Activated naive CD4-positive, alpha-beta T cell treated with anti-CD3 and anti-CD28 coated beads, Interleukin-2, amount 50 U/mL, for 72 hours (primary cell): ENCODE results near the gene WDR86. TPM values are rescaled to one million over a fixed set of nuclear protein-coding genes. Genes with fewer than 3 reads are reported as not detected.

Experiments
- ATAC-seq, 2 donors: fragments of 150-1000 bp; cut with Tn5 transposase; 2 replicates each; pipeline ENCODE4 v1.10.0; 2021; ENCODE audit warnings: mild to moderate bottlenecking in 2 of 2, moderate library complexity in 2 of 2
- DNase-seq, 2 donors: peaks; one replicate each; pipeline ENCODE4 v3.0.0; 2021 to 2022; ENCODE audit warnings: low spot score in 2 of 2
- H3K27ac Mint-ChIP-seq, 2 donors: one replicate each; pipeline ENCODE4 v1.8.0; 2022; ENCODE audit warnings: mild to moderate bottlenecking in 2 of 2, mixed read lengths in 2 of 2
- H3K36me3 Mint-ChIP-seq, 2 donors: one replicate each; pipeline ENCODE4 v1.8.0; 2022; ENCODE audit warnings: mixed read lengths in 2 of 2
- H3K9me3 Mint-ChIP-seq, 2 donors: one replicate each; pipeline ENCODE4 v1.8.0; 2022; ENCODE audit warnings: mixed read lengths in 2 of 2
- total RNA-seq, 2 donors: library from RNA; stranded (reverse); gene quantifications; one replicate each; pipeline ENCODE4 v1.2.3, GENCODE V29; 2022

The WDR86 gene
- total RNA-seq, 2 donors from 2014 or later = not detected

DNA sequence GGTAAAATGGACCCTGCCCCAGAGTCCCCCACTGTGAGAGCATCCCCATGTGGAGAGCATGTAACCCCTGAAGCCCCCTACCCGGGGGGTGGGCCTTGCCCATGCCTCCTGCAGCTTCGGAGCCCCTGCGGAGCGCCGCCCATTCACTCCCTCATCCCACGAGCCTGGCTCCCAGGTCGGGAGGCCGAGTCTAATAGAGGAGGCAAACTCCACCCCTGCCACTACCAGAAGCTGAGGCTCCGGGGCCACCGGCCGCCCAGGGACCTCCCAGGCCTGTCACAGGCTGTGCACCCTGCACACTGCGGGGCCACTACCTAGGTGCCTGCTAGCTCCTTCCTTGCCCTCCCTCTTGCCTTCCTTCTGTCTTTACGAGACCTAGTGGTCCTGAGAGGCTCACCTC, 17.4 kb downstream of the WDR86 start:
- no peaks in the 10 kb centered on the region for H3K36me3 Mint-ChIP-seq
- no peak for DNase-seq
- no peaks in the 10 kb centered on the region for H3K9me3 Mint-ChIP-seq
- ATAC-seq = no peak
- H3K27ac Mint-ChIP-seq = no peak overlapping the region

DNA sequence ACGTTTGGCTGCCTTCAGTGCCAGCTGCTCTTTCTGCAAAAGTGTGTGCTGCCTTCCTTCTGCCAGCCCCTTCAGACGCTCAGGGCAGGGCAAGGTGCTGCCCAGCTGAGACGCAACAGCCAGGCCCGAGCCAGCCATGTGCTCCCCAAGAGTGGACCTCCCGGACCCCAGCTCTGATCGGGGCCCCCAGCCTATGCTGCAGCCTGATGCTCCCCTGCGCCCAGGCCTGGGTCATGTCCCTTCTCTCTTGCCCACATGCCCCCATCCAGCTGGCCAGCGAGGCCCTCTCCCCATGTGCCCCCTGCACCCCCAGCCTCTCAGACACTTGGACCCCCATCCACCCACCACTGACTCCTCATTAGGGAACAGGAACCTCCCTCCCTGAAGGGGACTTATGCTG, 17.8 kb downstream of the WDR86 start:
- DNase-seq (no peak), ATAC-seq (no peak)
- Mint-ChIP-seq H3K9me3 (no peaks in the 10 kb centered on the region), H3K27ac (no peak overlapping the region), H3K36me3 (no peaks in the 10 kb centered on the region)

DNA sequence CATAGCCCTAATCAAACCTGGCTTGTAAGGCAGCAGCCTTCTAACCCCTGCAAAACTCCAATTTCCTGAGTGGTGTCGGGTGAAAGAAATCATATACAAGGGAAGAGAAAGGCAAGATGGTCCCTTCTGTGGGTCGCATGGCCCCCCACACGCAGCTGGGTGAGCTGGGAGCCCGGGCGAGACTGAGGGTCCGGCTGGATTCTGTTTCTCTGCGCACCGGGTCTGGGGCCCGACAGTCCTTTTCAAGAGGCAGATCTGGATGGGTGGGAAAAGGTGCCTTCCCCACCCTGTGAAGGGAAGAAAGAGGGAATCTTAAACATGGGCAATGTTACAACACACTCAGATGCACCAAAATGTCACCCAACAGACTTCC, 18.5 kb downstream of the WDR86 start:
- Mint-ChIP-seq H3K27ac (no peak overlapping the region), H3K9me3 (no peaks in the 10 kb centered on the region), H3K36me3 (no peaks in the 10 kb centered on the region)
- ATAC-seq (no peak), DNase-seq (no peak)

DNA sequence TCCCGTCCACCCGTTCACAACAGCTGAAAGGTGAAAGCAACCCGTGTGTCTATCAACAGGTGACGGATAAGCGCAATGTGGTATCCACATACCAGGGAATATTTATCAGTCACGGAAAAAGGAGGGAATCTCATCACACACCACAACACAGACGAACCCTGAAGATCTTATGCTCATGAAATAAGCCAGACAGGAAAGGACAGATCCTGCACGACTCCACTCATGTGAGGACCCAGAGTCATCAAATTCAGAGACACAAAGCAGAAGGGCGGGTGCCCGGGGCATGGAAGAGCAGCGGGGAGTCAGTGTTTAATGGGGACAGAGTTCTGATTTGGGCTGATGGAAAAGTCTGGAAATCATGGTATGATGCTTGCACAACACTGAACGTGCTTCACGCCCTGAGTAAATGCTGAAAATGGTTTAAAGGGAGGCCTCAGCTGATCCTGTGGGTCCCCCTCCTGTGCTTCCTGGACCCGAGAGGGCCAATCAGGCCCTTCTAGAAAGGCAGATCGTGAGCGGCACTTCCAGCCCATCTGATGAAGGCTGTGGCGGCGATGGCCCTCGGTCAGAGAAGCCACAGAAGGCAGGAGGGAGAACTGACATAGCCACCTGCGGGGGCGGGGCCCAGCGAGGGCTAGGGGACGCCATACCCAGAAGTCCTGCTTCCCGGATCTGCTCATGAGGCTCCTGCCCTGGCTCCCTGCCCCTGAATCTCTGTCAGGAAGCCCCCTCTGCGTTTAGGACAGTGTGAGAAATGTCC, 19.1 kb downstream of the WDR86 start:
- Mint-ChIP-seq H3K9me3 (no peaks in the 10 kb centered on the region), H3K36me3 (no peaks in the 10 kb centered on the region), H3K27ac (no peak overlapping the region)
- DNase-seq = no peak
- ATAC-seq = no peak

DNA sequence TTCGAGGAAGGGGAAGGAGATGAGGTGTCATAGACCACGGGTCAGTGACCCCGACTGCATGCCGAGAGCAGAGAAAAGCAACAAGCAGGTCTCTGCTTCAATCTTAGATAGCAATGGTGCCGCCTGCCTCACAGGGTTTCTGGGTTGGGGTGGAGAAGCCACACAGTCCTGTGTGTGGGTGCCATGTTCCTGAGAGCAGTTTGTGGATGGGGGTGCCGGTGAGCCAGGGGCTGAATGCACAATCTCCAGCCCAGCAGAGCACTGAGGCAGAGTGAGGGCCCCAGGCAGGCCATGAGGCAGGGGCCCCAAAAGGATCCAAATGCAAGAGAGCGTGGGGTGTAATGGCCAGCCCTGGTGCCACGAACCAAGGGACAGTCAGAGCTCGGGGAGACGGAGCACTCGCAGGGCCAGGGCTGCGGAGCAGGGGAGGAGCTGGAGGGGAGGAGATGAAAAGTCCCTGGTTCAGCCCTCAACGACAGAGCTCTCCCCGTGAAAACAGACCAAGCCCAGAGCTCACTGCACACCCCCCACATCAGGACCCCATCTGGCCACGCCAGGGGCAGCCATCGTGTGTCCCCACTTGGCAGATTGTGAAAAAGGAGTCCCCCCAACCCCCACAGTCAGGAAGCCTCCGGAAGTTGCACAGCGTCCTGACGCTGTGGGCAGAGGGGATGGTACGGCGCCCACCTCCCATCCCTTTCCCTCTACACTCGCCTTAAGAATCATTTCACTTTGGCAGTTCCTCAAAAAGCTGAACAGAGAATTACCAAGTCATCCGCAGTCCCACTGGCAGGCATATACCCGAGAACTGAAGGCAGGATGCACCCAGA, 19.9 kb downstream of the WDR86 start:
- Mint-ChIP-seq H3K27ac (peak overlapping the region in 1 of 2 donors; percentile 28), H3K36me3 (no peaks in the 10 kb centered on the region), H3K9me3 (no peaks in the 10 kb centered on the region)
- DNase-seq = no peak
- ATAC-seq = no peak

DNA sequence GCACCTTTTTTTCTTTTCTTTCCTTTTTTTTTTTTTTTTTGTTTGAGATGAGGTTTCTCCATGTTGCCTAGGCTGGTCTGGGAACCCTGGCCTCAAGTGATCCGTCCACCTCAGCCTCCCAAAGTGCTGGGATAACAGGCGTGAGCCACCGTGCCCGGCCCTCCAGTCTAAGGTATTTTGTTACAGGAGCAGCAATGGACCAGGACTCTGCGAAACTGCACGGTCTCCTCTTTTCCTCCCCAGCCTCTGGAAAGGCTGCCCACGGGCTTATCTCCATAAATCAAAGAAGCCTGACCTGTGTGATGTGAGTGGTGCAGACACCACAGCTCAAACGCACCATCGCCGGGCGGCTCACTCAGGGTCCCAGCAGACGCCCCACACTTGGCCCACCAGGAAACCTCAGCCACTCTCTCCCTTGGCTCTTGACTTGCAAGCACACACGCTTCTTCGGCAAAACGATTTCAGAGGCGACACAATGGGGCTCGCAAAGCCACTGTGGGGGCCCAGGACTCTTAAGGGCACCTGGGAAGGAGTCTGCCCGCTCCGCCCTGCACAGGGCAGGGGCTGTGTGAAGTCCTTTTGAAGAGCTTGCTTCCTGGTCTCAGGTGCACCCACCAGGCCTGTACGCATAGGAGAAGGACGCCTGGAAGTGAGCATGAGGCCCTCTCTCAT, 20.6 kb downstream of the WDR86 start:
- H3K9me3 Mint-ChIP-seq = no peaks in the 10 kb centered on the region
- H3K27ac Mint-ChIP-seq = peak overlapping the region in 1 of 2 donors; percentile 28
- no peak for DNase-seq
- no peak for ATAC-seq
- no peaks in the 10 kb centered on the region for H3K36me3 Mint-ChIP-seq

DNA sequence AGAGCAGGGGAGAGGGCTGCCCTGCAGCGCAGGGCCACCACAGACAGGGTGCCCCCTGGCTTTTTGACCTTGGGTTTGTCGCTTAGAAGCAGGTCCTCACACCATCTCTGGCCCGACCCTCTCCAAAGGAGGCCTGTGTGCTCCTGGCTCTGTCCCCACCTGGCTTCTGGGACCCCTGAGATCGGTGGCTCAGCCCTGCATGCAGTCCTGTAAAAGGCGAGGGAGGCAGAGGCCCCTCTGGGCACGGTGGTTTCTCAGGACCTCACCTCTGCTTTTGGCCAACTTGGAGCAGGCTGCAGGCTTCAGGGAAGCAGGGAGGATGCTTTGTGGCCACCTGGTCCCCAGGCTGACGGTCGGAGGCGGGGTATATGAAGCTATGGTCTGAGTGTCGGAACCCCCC, 21.4 kb downstream of the WDR86 start:
- H3K36me3 Mint-ChIP-seq = no peaks in the 10 kb centered on the region
- no peak for DNase-seq
- no peak for ATAC-seq
- H3K27ac Mint-ChIP-seq = no peak overlapping the region
- H3K9me3 Mint-ChIP-seq = no peaks in the 10 kb centered on the region

DNA sequence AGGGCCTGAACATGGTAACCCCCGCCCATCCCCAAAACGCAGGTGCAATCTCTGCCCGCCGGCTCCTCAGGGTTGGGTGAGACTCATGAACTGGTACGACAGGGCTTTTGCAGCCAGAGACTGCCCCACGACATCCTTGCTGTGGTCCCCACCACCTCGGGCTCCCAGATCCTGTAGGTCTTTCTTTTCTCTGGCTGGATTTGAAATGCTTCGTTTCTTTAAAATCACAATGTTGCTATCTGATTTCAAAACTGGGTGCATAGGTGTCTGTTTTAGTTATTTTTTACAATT, 21.9 kb downstream of the WDR86 start:
- no peaks in the 10 kb centered on the region for H3K36me3 Mint-ChIP-seq
- DNase-seq (no peak), ATAC-seq (no peak)
- no peaks in the 10 kb centered on the region for H3K9me3 Mint-ChIP-seq
- no peak overlapping the region for H3K27ac Mint-ChIP-seq

DNA sequence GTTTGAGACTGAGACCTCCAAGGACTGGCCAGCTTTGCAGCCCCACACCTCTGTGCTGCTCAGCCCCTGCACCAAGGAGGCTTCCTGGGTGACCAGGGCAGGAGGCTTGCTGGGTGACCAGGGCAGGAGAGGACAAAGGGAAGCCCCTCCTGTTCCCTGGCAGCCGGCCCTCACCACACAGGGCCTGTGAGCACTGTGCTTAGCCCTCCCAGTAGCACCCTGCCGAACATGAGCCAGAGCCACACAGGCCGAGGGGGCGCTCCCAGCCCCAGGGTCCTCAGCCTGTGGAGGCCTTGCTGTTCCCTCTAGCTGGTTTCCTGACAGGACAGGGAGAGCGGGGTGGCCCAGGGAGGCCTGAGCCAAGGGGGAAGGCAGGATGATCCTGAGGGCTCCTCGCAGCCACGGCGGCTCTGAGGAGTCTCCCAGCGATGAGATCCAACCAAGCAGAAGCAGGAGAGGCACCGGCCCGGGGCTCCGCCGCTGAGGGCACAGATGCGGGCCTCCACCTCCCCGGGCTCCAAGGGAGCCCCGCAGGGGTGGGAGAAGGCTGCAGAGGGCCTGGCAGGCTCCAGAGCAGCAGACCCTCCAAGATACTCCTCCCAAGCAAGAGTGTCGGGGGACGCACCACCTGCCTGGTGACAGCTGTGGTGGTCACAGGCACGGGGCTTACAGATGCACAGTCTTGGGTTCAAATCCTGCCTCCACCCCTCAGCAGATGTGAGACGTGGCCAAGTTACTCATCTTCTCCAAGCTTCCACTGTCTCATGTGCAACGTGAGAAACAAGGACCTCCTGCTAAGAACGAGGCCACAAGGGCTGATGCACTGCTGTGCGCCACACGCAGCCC, 22.5 kb downstream of the WDR86 start:
- Mint-ChIP-seq H3K27ac (no peak overlapping the region), H3K36me3 (no peaks in the 10 kb centered on the region), H3K9me3 (no peaks in the 10 kb centered on the region)
- DNase-seq (no peak), ATAC-seq (no peak)

DNA sequence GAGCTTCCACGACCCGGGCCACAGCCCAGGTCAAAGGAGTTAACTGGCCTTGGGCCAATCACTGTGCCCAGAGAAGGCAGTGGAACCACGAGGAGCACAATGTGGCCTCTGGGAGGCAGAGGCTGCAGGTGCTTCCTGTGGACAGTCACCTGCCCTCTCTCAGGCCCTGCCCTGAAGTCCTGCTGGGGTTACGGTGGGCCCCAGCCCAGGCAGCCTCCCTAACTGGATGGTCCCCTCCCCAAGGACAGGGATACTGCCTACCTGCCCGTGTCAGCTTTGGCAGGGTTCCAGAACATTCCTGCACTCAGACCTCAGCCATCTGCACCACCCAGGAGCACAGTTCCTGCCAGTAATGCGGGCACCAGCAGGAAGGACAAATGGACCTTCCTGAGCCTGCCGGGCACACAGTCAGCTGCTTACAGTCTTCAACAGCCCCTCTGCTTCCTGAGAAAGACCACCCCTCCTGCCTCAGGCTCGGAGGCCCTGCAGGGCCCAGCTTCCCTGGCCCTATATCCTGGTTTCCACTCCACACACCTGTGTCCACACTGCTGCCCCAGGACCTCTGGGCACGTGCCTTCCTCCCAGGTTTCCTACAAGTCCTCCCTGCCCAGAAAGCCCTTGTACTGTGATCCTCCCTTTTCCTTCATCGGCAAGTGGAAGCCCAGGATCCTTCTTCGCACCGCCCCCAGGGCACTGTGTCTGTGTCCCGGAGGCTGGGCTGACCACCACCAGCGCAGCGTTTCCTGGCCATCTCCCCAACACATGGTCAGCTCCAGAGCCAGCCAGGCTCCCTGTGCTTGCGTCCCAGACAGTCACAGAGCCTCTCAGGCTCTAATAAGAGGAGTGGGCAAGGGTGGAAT, 23.3 kb downstream of the WDR86 start:
- DNase-seq (no peak), ATAC-seq (no peak)
- H3K9me3 Mint-ChIP-seq = no peaks in the 10 kb centered on the region
- H3K36me3 Mint-ChIP-seq = no peaks in the 10 kb centered on the region
- H3K27ac Mint-ChIP-seq = peak overlapping the region; percentile 50 to 68

DNA sequence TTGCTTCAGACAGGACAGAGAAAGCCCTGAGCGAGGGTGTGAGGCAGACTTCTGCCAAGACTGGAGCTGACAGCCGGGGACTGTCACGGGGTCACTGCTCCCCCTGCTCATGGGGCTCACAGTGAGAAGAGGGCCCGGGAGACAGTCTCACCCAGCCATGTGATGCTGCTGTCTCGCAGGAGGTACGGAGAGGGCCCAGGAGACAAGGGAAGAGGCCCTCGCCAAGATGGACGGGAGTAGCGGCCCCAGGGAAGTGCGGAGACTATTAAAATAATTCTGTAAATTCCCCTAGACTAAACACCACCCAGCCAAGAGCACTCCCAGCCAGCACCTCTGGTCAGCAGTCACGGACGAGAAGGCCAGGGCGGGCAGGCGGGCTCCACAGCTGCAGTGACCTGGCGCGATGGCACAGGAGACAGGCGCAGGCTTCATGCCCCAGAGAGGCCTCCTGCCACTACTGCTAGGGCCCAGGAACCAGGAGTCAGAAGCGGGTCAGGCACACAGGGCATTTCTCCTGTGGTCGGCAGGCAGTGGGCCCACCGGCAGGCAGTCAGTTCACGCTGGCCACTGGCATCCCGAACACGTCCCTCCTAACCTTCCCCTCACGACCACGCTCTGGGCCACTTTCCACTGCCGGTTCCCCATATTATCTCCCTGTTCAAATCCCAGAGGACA, 24.1 kb downstream of the WDR86 start:
- ATAC-seq (no peak), DNase-seq (no peak)
- no peaks in the 10 kb centered on the region for H3K9me3 Mint-ChIP-seq
- H3K36me3 Mint-ChIP-seq = no peaks in the 10 kb centered on the region
- H3K27ac Mint-ChIP-seq = peak overlapping the region in 1 of 2 donors; percentile 68

DNA sequence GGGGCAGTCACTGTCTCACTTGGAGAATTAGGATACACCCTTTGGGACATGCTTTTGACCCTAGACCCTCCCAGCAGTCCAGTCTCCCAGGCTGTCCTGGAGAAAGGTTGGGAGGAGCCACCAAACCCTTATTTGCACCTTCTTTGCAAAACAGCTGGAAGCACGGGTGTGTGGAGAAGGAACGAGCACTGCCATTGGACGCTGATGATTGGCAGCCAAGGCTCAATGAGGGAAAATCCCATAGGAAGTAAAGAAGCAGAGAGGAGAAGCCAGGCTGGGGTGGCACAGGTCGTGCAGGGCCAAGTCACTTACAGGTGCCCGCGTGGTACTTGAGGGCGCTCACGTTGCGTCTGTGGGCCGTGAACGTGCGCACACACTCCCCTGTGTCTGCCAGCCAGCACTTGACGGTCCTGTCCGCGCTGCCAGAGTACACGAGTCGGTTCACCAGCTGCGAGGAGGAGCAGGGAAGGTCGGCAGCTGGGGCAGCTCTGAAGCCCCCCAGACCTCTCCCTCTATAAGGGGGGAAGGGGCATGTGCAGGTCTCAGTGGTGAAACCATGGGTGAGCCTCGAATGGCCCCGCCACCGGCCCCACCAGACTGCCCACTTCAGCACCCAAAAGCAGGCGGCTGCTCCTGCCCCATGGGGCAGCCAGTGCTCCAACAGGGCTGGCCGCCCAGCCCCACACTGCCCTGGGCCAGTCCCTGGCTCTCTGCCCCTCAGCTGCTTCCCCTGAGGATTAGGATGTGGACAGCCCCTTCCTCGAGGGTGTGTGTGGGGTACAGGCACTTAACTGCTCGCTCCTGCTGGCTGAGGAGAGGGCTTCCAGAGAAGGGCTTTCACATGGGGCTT, 24.8 kb downstream of the WDR86 start:
- no peaks in the 10 kb centered on the region for H3K36me3 Mint-ChIP-seq
- no peaks in the 10 kb centered on the region for H3K9me3 Mint-ChIP-seq
- no peak overlapping the region for H3K27ac Mint-ChIP-seq
- DNase-seq = no peak
- ATAC-seq = no peak

DNA sequence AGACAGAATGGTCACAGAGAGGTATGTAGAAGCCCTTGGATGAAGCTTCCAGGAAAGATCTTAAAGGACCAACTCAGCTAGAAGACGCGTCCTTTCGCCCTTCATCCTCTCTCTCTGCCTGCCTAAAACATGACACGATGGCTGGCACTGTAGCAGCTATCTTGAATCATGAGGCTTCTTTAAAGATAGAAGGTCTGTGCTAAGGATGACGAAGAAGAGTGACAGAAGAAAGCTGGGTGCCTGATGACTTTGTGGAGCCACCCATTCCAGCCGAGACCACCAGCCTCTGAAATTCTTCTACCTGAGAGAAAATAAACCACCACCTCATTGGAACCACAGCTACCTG, 25.5 kb downstream of the WDR86 start:
- no peaks in the 10 kb centered on the region for H3K36me3 Mint-ChIP-seq
- no peak for ATAC-seq
- no peak overlapping the region for H3K27ac Mint-ChIP-seq

DNA sequence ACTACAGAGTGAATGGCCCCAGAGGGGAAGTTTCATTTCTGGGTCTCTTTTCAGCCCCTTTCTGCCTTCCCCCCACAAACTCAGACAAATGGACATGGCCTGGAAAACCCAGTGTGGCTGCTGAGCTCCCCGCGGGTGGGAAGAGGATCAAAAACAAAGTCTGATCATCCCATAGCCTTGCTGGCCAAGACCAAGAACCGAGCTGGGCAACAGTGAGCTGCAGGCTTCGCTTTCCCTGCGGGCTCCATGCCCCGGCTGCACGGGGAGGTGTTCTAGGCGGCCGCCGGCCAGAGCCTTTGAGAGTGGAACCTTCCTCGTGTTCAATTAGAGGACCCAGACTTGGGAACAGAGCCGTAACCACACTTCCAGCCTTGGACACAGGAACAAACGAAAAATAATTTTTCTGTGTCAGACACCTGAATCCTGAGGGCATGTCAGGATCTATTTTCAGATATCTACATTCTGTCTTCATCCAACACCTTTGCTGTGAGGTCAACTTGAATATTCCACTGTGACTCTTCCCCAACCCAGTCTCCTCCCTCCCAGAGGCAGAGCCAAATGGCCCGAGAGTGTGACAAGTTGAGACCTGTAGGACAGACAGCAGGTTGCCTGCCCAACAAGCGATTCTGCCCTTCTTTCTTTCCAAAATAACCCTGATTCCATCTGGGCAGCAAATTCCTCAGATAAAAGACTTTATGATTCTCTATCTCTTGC, 26.0 kb downstream of the WDR86 start:
- Mint-ChIP-seq H3K36me3 (no peaks in the 10 kb centered on the region), H3K27ac (no peak overlapping the region), H3K9me3 (no peaks in the 10 kb centered on the region)
- DNase-seq = no peak
- ATAC-seq = no peak

More for the DNA sequence above, 25.5 kb downstream of the WDR86 start:
- no peaks in the 10 kb centered on the region for H3K9me3 Mint-ChIP-seq
- DNase-seq = no peak
